ENCODE measurements around the gene COL10A1.
A peak's percentile ranks its signal among the peaks of the same experiment; 100 is the strongest.

COL10A1 gene

DNA sequence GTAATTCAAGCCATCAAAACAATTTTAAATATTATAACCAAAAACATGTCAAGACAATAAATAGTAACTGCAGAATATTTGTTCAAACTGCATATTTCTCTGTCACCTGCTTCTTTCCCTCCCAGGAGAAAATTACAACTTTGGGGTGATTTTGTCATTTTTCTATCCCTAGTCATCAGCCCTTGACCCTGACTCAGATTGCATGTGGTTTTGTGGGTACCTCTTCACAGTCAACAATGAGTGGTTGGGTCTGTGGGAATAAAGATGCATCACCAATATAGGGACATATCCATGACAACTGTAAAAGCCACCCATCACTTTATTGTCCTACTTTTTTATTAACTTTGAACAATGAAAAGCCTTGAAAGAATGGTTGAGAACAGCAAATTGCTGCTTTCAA lies 7.3 kb downstream of the COL10A1 start:
- Histone ChIP-seq H3K36me3 (ENCODE audit: insufficient read depth, low read length) (peaks cover 19% of the 10 kb centered on the region), H3K27ac (ENCODE audit: low read depth, low read length) (no peak overlapping the region), H3K9ac (ENCODE audit: low read length) (no peak overlapping the region), H3K9me3 (ENCODE audit: low read length) (no peaks in the 10 kb centered on the region), H3K4me1 (ENCODE audit: insufficient read depth, low read length) (no peaks in the 10 kb centered on the region), H3K27me3 (ENCODE audit: control insufficient read depth in 1 of 2, insufficient read depth in 2 of 2, low read length in 2 of 2) (no peaks in the 10 kb centered on the region), H3K4me3 (ENCODE audit: low read depth in 1 of 2, low read length in 2 of 2) (no peak overlapping the region)

DNA sequence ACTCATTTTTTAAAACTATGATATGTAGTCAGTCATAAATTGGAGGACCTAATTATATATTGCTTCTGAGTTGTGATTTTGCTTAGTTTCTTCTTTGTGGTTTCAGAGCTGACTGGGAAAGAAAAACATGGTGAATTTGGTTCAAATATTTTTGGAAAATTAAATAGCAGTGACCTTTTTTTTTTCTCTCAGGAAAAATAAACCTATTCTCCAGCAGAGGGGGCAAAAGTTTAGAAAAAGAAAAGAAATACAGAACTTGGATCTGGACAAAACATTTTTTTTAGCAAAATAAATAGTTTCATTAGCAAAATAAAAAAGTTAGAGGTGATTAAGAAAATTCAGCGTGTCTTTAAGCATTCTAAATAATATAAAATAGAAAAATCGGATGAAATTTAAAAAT lies 10.2 kb downstream of the COL10A1 start:
- H3K9me3 ChIP-seq (ENCODE audit: low read length): no peaks in the 10 kb centered on the region
- H3K9ac ChIP-seq (ENCODE audit: low read length): no peak overlapping the region
- H3K4me1 ChIP-seq (ENCODE audit: insufficient read depth, low read length): no peaks in the 10 kb centered on the region
- no peaks in the 10 kb centered on the region for H3K27me3 ChIP-seq (ENCODE audit: control insufficient read depth in 1 of 2, insufficient read depth in 2 of 2, low read length in 2 of 2)
- no peak overlapping the region for H3K4me3 ChIP-seq (ENCODE audit: low read depth in 1 of 2, low read length in 2 of 2)
- H3K27ac ChIP-seq (ENCODE audit: low read depth, low read length): no peak overlapping the region
- H3K36me3 ChIP-seq (ENCODE audit: insufficient read depth, low read length): peaks cover 33% of the 10 kb centered on the region

DNA sequence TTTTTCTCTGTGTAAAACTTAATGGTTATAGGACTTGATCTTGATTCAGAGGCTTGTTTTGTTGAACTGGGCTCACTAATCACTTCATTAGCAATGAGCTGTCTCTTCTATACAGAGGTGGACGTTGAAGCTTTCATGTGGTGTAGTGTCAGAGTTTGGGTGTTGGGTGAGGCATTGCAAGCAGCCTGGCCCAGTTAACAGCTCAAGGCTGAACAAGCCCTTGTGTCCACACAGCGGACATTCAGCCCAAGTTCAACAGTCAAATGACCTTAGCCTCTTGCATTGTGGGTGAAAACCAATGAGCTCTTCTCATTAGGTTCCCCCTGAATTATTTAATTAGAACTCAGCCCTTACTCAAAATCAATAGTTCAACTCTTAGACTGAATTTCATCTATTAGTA lies 12.5 kb downstream of the COL10A1 start:
- Histone ChIP-seq H3K9ac (ENCODE audit: low read length) (no peak overlapping the region), H3K4me1 (ENCODE audit: insufficient read depth, low read length) (no peaks in the 10 kb centered on the region), H3K27me3 (ENCODE audit: control insufficient read depth in 1 of 2, insufficient read depth in 2 of 2, low read length in 2 of 2) (no peaks in the 10 kb centered on the region), H3K27ac (ENCODE audit: low read depth, low read length) (no peak overlapping the region), H3K9me3 (ENCODE audit: low read length) (no peaks in the 10 kb centered on the region), H3K4me3 (ENCODE audit: low read depth in 1 of 2, low read length in 2 of 2) (no peak overlapping the region), H3K36me3 (ENCODE audit: insufficient read depth, low read length) (peaks cover 43% of the 10 kb centered on the region)

DNA sequence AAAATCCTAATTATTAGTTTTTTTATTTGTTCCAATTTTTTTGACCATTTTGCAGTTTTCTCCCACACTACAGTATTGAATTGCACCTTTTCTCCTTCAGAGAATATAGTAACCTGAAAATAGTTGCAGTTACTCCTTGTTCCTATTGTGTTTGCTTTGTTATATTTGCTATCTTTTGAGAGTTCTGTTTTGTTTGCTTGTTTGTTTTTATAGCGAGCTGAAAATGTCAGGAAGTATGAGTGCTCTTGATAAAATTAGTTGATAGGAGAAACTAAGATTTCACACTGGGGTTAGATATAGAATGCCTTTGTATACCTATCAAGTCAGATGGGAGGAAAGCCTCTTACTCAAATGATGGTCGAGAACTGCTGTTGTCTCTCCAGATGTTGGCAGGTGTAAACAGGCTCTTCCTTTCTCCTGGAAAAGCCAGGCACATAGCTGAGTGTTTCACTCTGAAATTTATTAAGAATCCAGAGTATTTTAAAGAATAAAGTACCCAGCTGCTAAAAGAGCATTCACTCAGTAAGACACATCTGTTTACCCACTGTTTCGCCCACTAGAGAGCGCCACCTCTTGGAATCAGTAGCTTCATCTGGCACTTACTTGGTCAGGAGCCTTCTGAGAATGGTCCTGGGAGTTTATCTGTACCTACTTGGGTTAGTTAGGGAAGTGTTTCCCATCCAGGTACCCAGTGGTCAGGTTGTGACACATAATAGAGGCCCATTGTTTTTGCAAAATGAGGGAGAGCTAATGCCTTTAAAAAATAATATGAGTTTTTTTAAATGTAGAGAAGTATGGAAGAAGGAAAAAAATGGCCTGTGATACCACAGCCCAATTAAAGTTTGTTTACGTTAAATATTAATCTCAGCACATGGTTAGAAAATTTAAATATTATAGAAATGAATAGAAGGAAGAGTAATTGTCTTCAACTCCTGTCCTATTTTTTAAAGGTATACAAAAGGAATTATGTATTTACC lies 14.1 kb downstream of the COL10A1 start:
- H3K36me3 ChIP-seq (ENCODE audit: insufficient read depth, low read length): peaks cover 43% of the 10 kb centered on the region
- H3K27ac ChIP-seq (ENCODE audit: low read depth, low read length): no peak overlapping the region
- H3K4me1 ChIP-seq (ENCODE audit: insufficient read depth, low read length): no peaks in the 10 kb centered on the region

DNA sequence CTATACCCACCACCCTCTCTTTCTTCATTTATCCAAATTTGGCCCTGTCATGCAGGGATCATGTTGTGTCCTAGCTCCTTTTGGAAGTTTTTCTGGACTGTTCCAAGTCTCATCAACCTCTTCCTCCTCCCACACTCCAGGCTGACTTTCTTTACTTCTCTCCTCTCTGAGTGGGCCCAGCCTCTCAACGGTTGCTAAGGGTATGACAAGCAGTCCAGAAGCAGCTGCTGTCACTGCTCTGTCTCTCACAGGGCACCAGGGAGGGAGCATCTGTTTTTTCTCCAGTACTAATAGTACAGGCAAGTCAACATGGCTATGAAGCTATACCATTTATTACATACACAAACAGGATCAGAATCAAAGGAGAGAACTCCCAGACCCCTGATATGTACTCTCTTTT lies 17.1 kb downstream of the COL10A1 start:
- Histone ChIP-seq H3K4me1 (ENCODE audit: insufficient read depth, low read length) (no peaks in the 10 kb centered on the region), H3K36me3 (ENCODE audit: insufficient read depth, low read length) (peaks cover 33% of the 10 kb centered on the region), H3K4me3 (ENCODE audit: low read depth in 1 of 2, low read length in 2 of 2) (no peak overlapping the region), H3K9me3 (ENCODE audit: low read length) (no peaks in the 10 kb centered on the region), H3K9ac (ENCODE audit: low read length) (no peak overlapping the region), H3K27ac (ENCODE audit: low read depth, low read length) (no peak overlapping the region), H3K27me3 (ENCODE audit: control insufficient read depth in 1 of 2, insufficient read depth in 2 of 2, low read length in 2 of 2) (no peaks in the 10 kb centered on the region)

More for the DNA sequence above, 14.1 kb downstream of the COL10A1 start:
- Histone ChIP-seq H3K9me3 (ENCODE audit: low read length) (no peaks in the 10 kb centered on the region), H3K9ac (ENCODE audit: low read length) (no peak overlapping the region), H3K4me3 (ENCODE audit: low read depth in 1 of 2, low read length in 2 of 2) (no peak overlapping the region), H3K27me3 (ENCODE audit: control insufficient read depth in 1 of 2, insufficient read depth in 2 of 2, low read length in 2 of 2) (no peaks in the 10 kb centered on the region)

DNA sequence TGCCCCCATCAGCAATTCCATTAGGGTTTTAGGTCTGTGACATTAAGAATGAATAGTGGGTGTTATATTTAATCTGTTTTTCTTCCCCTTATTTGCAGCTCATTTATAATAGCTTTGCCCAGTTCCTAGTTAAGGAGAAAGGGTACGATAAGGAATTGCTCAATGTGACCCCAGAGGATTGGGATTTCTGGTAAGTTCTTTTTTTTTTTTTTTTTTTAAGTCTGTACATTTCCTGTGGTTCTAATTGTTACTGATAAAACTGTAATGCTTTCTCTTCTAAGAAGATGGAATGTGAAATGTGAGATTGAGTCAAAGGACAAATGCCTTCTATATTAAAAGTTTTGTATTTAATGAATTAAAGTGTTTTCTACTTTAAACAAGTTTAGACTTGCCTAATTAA lies 19.8 kb downstream of the COL10A1 start:
- Histone ChIP-seq H3K9ac (ENCODE audit: low read length) (no peak overlapping the region), H3K36me3 (ENCODE audit: insufficient read depth, low read length) (peaks cover 23% of the 10 kb centered on the region), H3K27ac (ENCODE audit: low read depth, low read length) (no peak overlapping the region), H3K4me1 (ENCODE audit: insufficient read depth, low read length) (peaks cover 11% of the 10 kb centered on the region), H3K4me3 (ENCODE audit: low read depth in 1 of 2, low read length in 2 of 2) (no peak overlapping the region), H3K9me3 (ENCODE audit: low read length) (no peaks in the 10 kb centered on the region), H3K27me3 (ENCODE audit: control insufficient read depth in 1 of 2, insufficient read depth in 2 of 2, low read length in 2 of 2) (no peaks in the 10 kb centered on the region)

DNA sequence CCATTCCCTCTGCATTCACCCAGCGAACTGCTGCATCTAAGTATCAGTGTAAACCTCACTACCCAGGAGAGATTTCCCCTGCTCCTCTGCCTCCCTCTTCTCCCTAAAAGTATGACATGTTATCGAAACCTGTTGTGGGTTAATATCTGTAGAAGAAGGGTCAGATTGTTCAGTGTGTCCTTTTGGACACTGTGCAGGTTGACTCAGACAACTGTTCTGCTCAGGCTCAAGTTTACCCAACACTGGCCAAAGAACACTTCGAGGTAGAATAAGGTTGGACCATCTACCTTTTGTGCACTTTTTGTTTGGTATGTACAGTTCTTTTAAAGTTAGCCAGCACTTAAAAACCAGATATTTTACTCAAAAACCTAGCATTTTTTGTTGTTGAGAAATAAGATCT lies 20.7 kb downstream of the COL10A1 start:
- no peaks in the 10 kb centered on the region for H3K9me3 ChIP-seq (ENCODE audit: low read length)
- H3K27me3 ChIP-seq (ENCODE audit: control insufficient read depth in 1 of 2, insufficient read depth in 2 of 2, low read length in 2 of 2): no peaks in the 10 kb centered on the region
- no peak overlapping the region for H3K9ac ChIP-seq (ENCODE audit: low read length)
- peaks cover 14% of the 10 kb centered on the region for H3K36me3 ChIP-seq (ENCODE audit: insufficient read depth, low read length)
- peaks cover 11% of the 10 kb centered on the region for H3K4me1 ChIP-seq (ENCODE audit: insufficient read depth, low read length)
- H3K27ac ChIP-seq (ENCODE audit: low read depth, low read length): no peak overlapping the region
- no peak overlapping the region for H3K4me3 ChIP-seq (ENCODE audit: low read depth in 1 of 2, low read length in 2 of 2)

DNA sequence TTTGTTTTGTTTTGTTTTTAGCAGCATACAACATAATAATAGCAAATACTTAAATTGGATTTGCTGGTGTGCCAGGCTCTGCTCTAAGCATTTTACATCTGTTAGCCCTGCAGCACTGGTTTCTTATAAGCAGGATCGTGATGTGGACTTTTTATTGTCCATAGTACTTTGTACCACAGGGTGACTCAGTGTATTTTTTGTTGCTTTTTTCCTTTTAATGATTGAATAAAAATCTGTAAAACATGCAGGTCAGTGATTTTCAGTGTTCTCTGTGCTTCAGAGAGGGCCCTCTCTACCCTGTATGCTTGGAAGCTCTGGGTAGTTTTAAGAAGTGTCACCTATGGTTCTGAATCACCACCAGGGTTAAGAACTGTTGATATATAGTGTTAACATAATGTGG lies 21.3 kb downstream of the COL10A1 start:
- H3K9ac ChIP-seq (ENCODE audit: low read length): no peak overlapping the region
- peaks cover 11% of the 10 kb centered on the region for H3K4me1 ChIP-seq (ENCODE audit: insufficient read depth, low read length)
- no peaks in the 10 kb centered on the region for H3K9me3 ChIP-seq (ENCODE audit: low read length)
- no peak overlapping the region for H3K27ac ChIP-seq (ENCODE audit: low read depth, low read length)
- H3K27me3 ChIP-seq (ENCODE audit: control insufficient read depth in 1 of 2, insufficient read depth in 2 of 2, low read length in 2 of 2): no peaks in the 10 kb centered on the region
- peaks cover 12% of the 10 kb centered on the region for H3K36me3 ChIP-seq (ENCODE audit: insufficient read depth, low read length)
- no peak overlapping the region for H3K4me3 ChIP-seq (ENCODE audit: low read depth in 1 of 2, low read length in 2 of 2)

DNA sequence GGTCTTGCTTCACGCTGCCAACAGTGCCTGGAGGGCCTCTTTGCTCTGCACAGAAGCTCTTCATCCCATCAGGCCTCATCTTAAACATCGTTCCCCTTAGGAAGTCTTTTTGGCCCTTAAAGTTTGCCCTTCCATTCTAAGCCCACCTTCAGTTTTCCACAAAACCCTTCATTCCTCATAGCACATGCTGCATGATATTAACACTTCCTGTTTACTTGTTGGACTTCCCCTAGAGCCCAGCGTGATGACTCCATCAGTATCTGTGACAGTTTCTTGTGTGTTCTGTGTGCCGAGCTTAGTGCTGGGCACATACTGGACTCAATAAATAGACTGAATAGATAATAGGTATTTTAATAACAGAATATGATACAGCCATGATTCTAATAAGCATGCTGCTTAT lies 23.1 kb downstream of the COL10A1 start:
- Histone ChIP-seq H3K4me1 (ENCODE audit: insufficient read depth, low read length) (peaks cover 11% of the 10 kb centered on the region), H3K27ac (ENCODE audit: low read depth, low read length) (no peak overlapping the region), H3K27me3 (ENCODE audit: control insufficient read depth in 1 of 2, insufficient read depth in 2 of 2, low read length in 2 of 2) (no peaks in the 10 kb centered on the region), H3K36me3 (ENCODE audit: insufficient read depth, low read length) (no peaks in the 10 kb centered on the region), H3K9ac (ENCODE audit: low read length) (no peak overlapping the region), H3K4me3 (ENCODE audit: low read depth in 1 of 2, low read length in 2 of 2) (no peak overlapping the region), H3K9me3 (ENCODE audit: low read length) (no peaks in the 10 kb centered on the region)

DNA sequence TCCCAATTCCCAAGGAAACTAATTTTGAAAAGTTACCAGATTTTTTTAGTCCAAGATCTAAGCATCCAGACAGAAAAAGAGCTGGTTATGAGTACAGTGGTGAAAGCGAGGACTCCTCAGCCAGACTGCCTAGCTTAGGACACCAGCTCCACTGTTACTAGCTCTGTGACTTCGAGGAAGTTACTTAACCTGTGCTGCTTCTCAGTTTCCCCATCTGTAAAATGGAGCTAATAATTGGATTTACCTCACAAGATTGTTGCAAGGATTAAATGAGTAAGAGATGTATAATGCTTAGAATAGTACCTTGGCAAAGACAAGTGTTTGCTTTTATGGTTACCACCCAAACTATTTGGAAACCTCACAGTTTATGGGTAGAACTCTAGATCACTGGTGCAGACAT lies 24.1 kb downstream of the COL10A1 start:
- Histone ChIP-seq H3K27ac (ENCODE audit: low read depth, low read length) (peak overlapping the region; percentile 86), H3K9ac (ENCODE audit: low read length) (peak overlapping the region; percentile 66), H3K4me1 (ENCODE audit: insufficient read depth, low read length) (peaks cover 11% of the 10 kb centered on the region)

DNA sequence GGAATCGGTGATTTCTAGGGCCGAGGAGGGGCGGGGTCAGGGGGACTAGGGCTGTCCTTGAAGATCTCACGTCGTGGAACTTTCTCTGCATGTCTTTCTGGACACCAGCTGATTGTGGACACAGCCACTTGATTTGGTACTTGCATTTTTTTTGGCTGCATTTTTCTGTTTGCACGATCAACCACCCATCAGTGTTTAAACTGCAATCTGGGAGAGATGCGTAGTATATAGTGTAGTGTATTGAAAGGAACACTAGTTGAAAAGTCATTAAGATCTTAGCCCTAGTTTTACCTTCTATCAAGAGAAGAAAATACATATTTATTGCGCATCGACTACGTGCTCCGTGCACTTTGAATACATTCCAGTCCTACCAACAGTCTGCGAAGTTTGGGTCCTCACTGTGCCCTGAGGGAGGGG lies 24.6 kb downstream of the COL10A1 start:
- H3K4me1 ChIP-seq (ENCODE audit: insufficient read depth, low read length): peaks cover 11% of the 10 kb centered on the region
- H3K9me3 ChIP-seq (ENCODE audit: low read length): no peaks in the 10 kb centered on the region
- no peaks in the 10 kb centered on the region for H3K36me3 ChIP-seq (ENCODE audit: insufficient read depth, low read length)
- peak overlapping the region; percentile 86 for H3K27ac ChIP-seq (ENCODE audit: low read depth, low read length)
- H3K9ac ChIP-seq (ENCODE audit: low read length): peak overlapping the region; percentile 66
- peak overlapping the region; percentile 31 to 85 for H3K4me3 ChIP-seq (ENCODE audit: low read depth in 1 of 2, low read length in 2 of 2)
- H3K27me3 ChIP-seq (ENCODE audit: control insufficient read depth in 1 of 2, insufficient read depth in 2 of 2, low read length in 2 of 2): no peaks in the 10 kb centered on the region

More for the DNA sequence above, 24.1 kb downstream of the COL10A1 start:
- H3K27me3 ChIP-seq (ENCODE audit: control insufficient read depth in 1 of 2, insufficient read depth in 2 of 2, low read length in 2 of 2): no peaks in the 10 kb centered on the region
- no peaks in the 10 kb centered on the region for H3K9me3 ChIP-seq (ENCODE audit: low read length)
- no peaks in the 10 kb centered on the region for H3K36me3 ChIP-seq (ENCODE audit: insufficient read depth, low read length)
- H3K4me3 ChIP-seq (ENCODE audit: low read depth in 1 of 2, low read length in 2 of 2): peak overlapping the region; percentile 31 to 85

Data from muscle layer of colon (tissue), 2 donors.